Activated CD8-positive, alpha-beta memory T cell treated with anti-CD3 and anti-CD28 coated beads for 36 hours (primary cell): ENCODE results near the gene GHRH. TPM values are rescaled to one million over a fixed set of nuclear protein-coding genes. Genes with fewer than 3 reads are reported as not detected.

Source experiments
- total RNA-seq, 2 experiments: library from RNA; stranded (reverse); gene quantifications; one replicate each; pipeline ENCODE4 v1.2.3, GENCODE V29; 2021

Gene GHRH
- total RNA-seq, 2 experiments from 2014 or later = not detected

Other genes with a start within 250 kb of the GHRH start
- gene RBL1, start 165.8 kb downstream of the GHRH start, total RNA-seq = 10 to 100 TPM; 44.1 to 45.4 TPM
- 100 to 1,000 TPM; 161 to 165 TPM for gene RPN2, start 82.5 kb downstream of the GHRH start, total RNA-seq
- 1 to 10 TPM; 1.8 to 3.7 TPM for gene MROH8, start 82.3 kb downstream of the GHRH start, total RNA-seq
- gene MANBAL, start 27.8 kb upstream of the GHRH start, total RNA-seq = 10 to 100 TPM; 15.1 to 15.2 TPM
- 1 to 10 TPM; 2.3 to 3.2 TPM for gene SRC, start 84.3 kb upstream of the GHRH start, total RNA-seq